K562 (cell line): ENCODE results near the gene PVALEF. TPM values are rescaled to one million over a fixed set of nuclear protein-coding genes. Genes with fewer than 3 reads are reported as not detected.

Experiments used
- CBFA2T2 ChIP-seq: fragments of 450-650 bp; conservative IDR thresholded peaks from 2 replicates; pipeline ENCODE4 v1.6.1; 2017; ENCODE audit warnings: mild to moderate bottlenecking
- EHMT2 ChIP-seq: fragments of 450-650 bp; IDR thresholded peaks from 2 replicates; pipeline ENCODE4 v1.6.1; 2018; ENCODE audit warnings: antibody characterized with exemption
- ELK3 ChIP-seq: fragments of 450-650 bp; formaldehyde crosslinking; IDR thresholded peaks from 2 replicates; pipeline ENCODE4 v1.4.0; 2020; ENCODE audit warnings: mild to moderate bottlenecking
- KLF6 ChIP-seq: fragments of 250-450 bp; sonication (Bioruptor Pico); IDR thresholded peaks from 2 replicates; pipeline ENCODE4 v1.4.0; 2020; ENCODE audit warnings: mild to moderate bottlenecking, moderate library complexity, borderline replicate concordance
- PHF8 ChIP-seq: fragments of 200-600 bp; sonication (generic); IDR thresholded peaks from 2 replicates; pipeline ENCODE4 v1.6.1; 2012; ENCODE audit warnings: mixed run types, mild to moderate bottlenecking, inconsistent platforms, low read length, moderate library complexity, borderline replicate concordance
- POLR2AphosphoS2 ChIP-seq: IDR thresholded peaks from 2 replicates; pipeline ENCODE4 v1.6.1; 2012; ENCODE audit warnings: low read length, improper control_type of control experiment
- RERE ChIP-seq: sonication (generic); formaldehyde crosslinking; IDR thresholded peaks from 2 replicates; pipeline ENCODE4 v1.8.0; 2023; ENCODE audit warnings: missing genetic modification reagents, mild to moderate bottlenecking, borderline replicate concordance
- RNF219 ChIP-seq: fragments of 250-450 bp; sonication (Bioruptor Pico); IDR thresholded peaks from 2 replicates; pipeline ENCODE4 v1.5.0; 2022; ENCODE audit warnings: mild to moderate bottlenecking
- ZHX1 ChIP-seq: fragments of 150-350 bp; conservative IDR thresholded peaks from 2 replicates; pipeline ENCODE4 v1.6.1; 2014; ENCODE audit warnings: low read length
- polyA plus RNA-seq, 8 experiments: library from polyadenylated mRNA; depleted of rRNA in 4 of 8; stranded (reverse) in 5 of 8; unstranded in 3 of 8; fragments of >200 nt; fragmentation: Nextera tagmentation in 2 of 8; fragmentation: Illumina TruSeq in 1 of 8; extraction: Ambion mirVana in 2 of 8; extraction: Trizol in 1 of 8; gene quantifications; 2 replicates each; pipeline versions ENCODE4 v1.2.1 to v1.2.3, GENCODE V29; 2011 to 2014; ENCODE audit warnings: inconsistent platforms in 1 of 8, missing spikeins in 1 of 8
- total RNA-seq, 7 experiments: library from RNA; depleted of rRNA in 6 of 7; stranded (reverse); fragments of >200 nt in 6 of 7; fragmentation: Illumina TruSeq in 2 of 7; extraction: Trizol in 2 of 7; gene quantifications; 2 replicates each; pipeline versions ENCODE4 v1.2.1 to v1.2.3, GENCODE V29; 2011 to 2021; ENCODE audit warnings: low replicate concordance in 1 of 7
- TF ChIP-seq, protein P1 (sequence below): sonication (generic); formaldehyde crosslinking; IDR thresholded peaks from 2 replicates; pipeline ENCODE4 v1.8.0; 2022; ENCODE audit warnings: mild to moderate bottlenecking, low read depth, missing genetic modification reagents
- TF ChIP-seq, protein P2 (sequence below): sonication (generic); formaldehyde crosslinking; IDR thresholded peaks from 2 replicates; pipeline ENCODE4 v1.8.1; 2023; ENCODE audit warnings: mild to moderate bottlenecking, missing genetic modification reagents, moderate library complexity

PVALEF gene
- total and polyA plus RNA-seq, 9 of the 15 experiments (the other 6 are each of a cell fraction or from before 2014, with no cell fraction given) = not detected

- TF ChIP-seq RERE (CRISPR knock-in tag) = no peak
- no peak for TF ChIP-seq ZHX1
- TF ChIP-seq RNF219 (CRISPR knock-in tag) = no peak
- peak; percentile 69; the same call in 1 of the 2 replicates for TF ChIP-seq PHF8
- no peak for TF ChIP-seq CBFA2T2
- no peak for TF ChIP-seq POLR2AphosphoS2
- no peak for TF ChIP-seq ELK3 (CRISPR knock-in tag)
- TF ChIP-seq, protein P1, sequence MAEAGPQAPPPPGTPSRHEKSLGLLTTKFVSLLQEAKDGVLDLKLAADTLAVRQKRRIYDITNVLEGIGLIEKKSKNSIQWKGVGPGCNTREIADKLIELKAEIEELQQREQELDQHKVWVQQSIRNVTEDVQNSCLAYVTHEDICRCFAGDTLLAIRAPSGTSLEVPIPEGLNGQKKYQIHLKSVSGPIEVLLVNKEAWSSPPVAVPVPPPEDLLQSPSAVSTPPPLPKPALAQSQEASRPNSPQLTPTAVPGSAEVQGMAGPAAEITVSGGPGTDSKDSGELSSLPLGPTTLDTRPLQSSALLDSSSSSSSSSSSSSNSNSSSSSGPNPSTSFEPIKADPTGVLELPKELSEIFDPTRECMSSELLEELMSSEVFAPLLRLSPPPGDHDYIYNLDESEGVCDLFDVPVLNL = peak; percentile 80; the same call in 1 of the 2 replicates
- no peak for TF ChIP-seq KLF6 (CRISPR knock-in tag)
- TF ChIP-seq, protein P2, sequence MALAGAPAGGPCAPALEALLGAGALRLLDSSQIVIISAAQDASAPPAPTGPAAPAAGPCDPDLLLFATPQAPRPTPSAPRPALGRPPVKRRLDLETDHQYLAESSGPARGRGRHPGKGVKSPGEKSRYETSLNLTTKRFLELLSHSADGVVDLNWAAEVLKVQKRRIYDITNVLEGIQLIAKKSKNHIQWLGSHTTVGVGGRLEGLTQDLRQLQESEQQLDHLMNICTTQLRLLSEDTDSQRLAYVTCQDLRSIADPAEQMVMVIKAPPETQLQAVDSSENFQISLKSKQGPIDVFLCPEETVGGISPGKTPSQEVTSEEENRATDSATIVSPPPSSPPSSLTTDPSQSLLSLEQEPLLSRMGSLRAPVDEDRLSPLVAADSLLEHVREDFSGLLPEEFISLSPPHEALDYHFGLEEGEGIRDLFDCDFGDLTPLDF = peak; percentile 82
- no peak for TF ChIP-seq EHMT2
Observed at GRCh38 chr17:81222906-81223761, 57.8 kb downstream of the PVALEF start, which contains the start of gene CEP131 (continued).
